HepG2 (cell line): Measurements from ENCODE around the gene FBF1. TPM values are rescaled to one million over a fixed set of nuclear protein-coding genes. Genes with fewer than 3 reads are reported as not detected.

Experiments
- ARNT2 ChIP-seq: sonication (generic); formaldehyde crosslinking; IDR thresholded peaks from 2 replicates; pipeline ENCODE4 v1.8.0; 2022; ENCODE audit warnings: mild to moderate bottlenecking, low read depth, missing genetic modification reagents, moderate library complexity
- CBX1 ChIP-seq: IDR thresholded peaks from one replicate; pipeline ENCODE4 v1.6.1; 2016; ENCODE audit warnings: antibody characterized with exemption, low read depth
- DDIT3 ChIP-seq: sonication (generic); formaldehyde crosslinking; IDR thresholded peaks from 2 replicates; pipeline ENCODE4 v1.4.0; 2020; ENCODE audit warnings: mild to moderate bottlenecking, missing genetic modification reagents
- HES4 ChIP-seq: sonication (generic); formaldehyde crosslinking; IDR thresholded peaks from 2 replicates; pipeline ENCODE4 v1.9.0; 2021; ENCODE audit warnings: mild to moderate bottlenecking, missing genetic modification reagents, borderline replicate concordance
- HMGA1 ChIP-seq: sonication (generic); formaldehyde crosslinking; conservative IDR thresholded peaks from 2 replicates; pipeline ENCODE4 v1.4.0; 2020; ENCODE audit warnings: missing genetic modification reagents
- MTA3 ChIP-seq: sonication (generic); formaldehyde crosslinking; IDR thresholded peaks from 2 replicates; pipeline ENCODE4 v1.4.0; 2020; ENCODE audit warnings: missing genetic modification reagents
- MXD4 ChIP-seq: IDR thresholded peaks from 2 replicates; pipeline ENCODE4 v1.6.1; 2016; ENCODE audit warnings: mild to moderate bottlenecking, missing biosample characterization, missing genetic modification reagents
- NFE2L2 ChIP-seq: fragments of 150-350 bp; IDR thresholded peaks from 2 replicates; pipeline ENCODE4 v1.6.1; 2014; ENCODE audit warnings: low read length
- SCMH1 ChIP-seq: sonication (generic); formaldehyde crosslinking; IDR thresholded peaks from 2 replicates; pipeline ENCODE4 v1.9.0; 2021; ENCODE audit warnings: missing genetic modification reagents, mild to moderate bottlenecking, borderline replicate concordance
- TFE3 ChIP-seq: IDR thresholded peaks from 2 replicates; pipeline ENCODE4 v1.6.1; 2016
- THAP7 ChIP-seq: sonication (generic); formaldehyde crosslinking; IDR thresholded peaks from 2 replicates; pipeline ENCODE4 v1.8.1; 2023; ENCODE audit warnings: mild to moderate bottlenecking, missing genetic modification reagents
- ZNF207 ChIP-seq: fragments of 450-650 bp; IDR thresholded peaks from 2 replicates; pipeline ENCODE4 v1.6.1; 2016; ENCODE audit warnings: antibody characterized with exemption, borderline replicate concordance
- ZNF383 ChIP-seq: sonication (generic); formaldehyde crosslinking; IDR thresholded peaks from 2 replicates; pipeline ENCODE4 v1.4.0; 2020; ENCODE audit warnings: missing genetic modification reagents, mild to moderate bottlenecking, borderline replicate concordance
- ZNF430 ChIP-seq: sonication (generic); formaldehyde crosslinking; IDR thresholded peaks from 2 replicates; pipeline ENCODE4 v1.9.0; 2021; ENCODE audit warnings: mild to moderate bottlenecking, missing genetic modification reagents
- ZNF558 ChIP-seq: sonication (generic); formaldehyde crosslinking; IDR thresholded peaks from 2 replicates; pipeline ENCODE4 v1.9.0; 2022; ENCODE audit warnings: mild to moderate bottlenecking, missing genetic modification reagents, borderline replicate concordance
- ZNF629 ChIP-seq: sonication (generic); formaldehyde crosslinking; conservative IDR thresholded peaks from 2 replicates; pipeline ENCODE4 v1.5.0; 2020; ENCODE audit warnings: missing genetic modification reagents
- ZZZ3 ChIP-seq: sonication (generic); formaldehyde crosslinking; IDR thresholded peaks from 2 replicates; pipeline ENCODE4 v1.4.0; 2020; ENCODE audit warnings: missing genetic modification reagents, mild to moderate bottlenecking, borderline replicate concordance
- polyA plus RNA-seq, 8 experiments: library from polyadenylated mRNA; depleted of rRNA in 3 of 8; stranded (reverse) in 7 of 8; unstranded in 1 of 8; fragments of >200 nt; fragmentation: Illumina TruSeq in 4 of 8; extraction: Trizol in 4 of 8; gene quantifications; 2 replicates each; pipeline versions ENCODE4 v1.2.1 to v1.2.3, GENCODE V29; 2011 to 2016; ENCODE audit warnings: low read depth in 4 of 8, missing spikeins in 1 of 8, mixed read lengths in 1 of 8; ENCODE audit not compliant: insufficient read depth in 1 of 8
- total RNA-seq, 5 experiments: library from RNA; depleted of rRNA; stranded (reverse); fragments of >200 nt; fragmentation: Illumina TruSeq; extraction: Trizol; gene quantifications; 2 replicates each; pipeline ENCODE4 v1.2.3, GENCODE V29; 2016; ENCODE audit warnings: low read depth in 1 of 5
- TF ChIP-seq, protein P1 (sequence below): sonication (generic); formaldehyde crosslinking; IDR thresholded peaks from 2 replicates; pipeline ENCODE4 v1.4.0; 2020; ENCODE audit warnings: mild to moderate bottlenecking, low read depth, missing genetic modification reagents
- TF ChIP-seq, protein P2 (sequence below): sonication (generic); formaldehyde crosslinking; IDR thresholded peaks from 2 replicates; pipeline ENCODE4 v1.4.0; 2020; ENCODE audit warnings: low read depth, mild to moderate bottlenecking, missing genetic modification reagents
- TF ChIP-seq, protein P3 (sequence below): sonication (generic); formaldehyde crosslinking; IDR thresholded peaks from 2 replicates; pipeline ENCODE4 v1.4.0; 2020; ENCODE audit warnings: missing genetic modification reagents

Gene FBF1
- total and polyA plus RNA-seq, 2 of the 13 experiments (the other 11 are each of a cell fraction or from before 2014, with no cell fraction given), result 2.4 to 8.1 TPM

- TF ChIP-seq TFE3 (CRISPR knock-in tag) (peak; percentile 65; the same call in 1 of the 2 replicates), ZNF558 (CRISPR knock-in tag) (no peak), ZZZ3 (CRISPR knock-in tag) (peak; percentile 78; the same call in 1 of the 2 replicates), NFE2L2 (no peak), ARNT2 (no peak), CBX1 (no peak), ZNF430 (peak; percentile 48; the same call in 1 of the 2 replicates), ZNF207 (no peak), MXD4 (CRISPR knock-in tag) (0 out of 2 replicates have a peak, but pooled peaks have one; percentile 40), SCMH1 (CRISPR knock-in tag) (no peak), THAP7 (CRISPR knock-in tag) (peak; percentile 71; the same call in 1 of the 2 replicates), HMGA1 (CRISPR knock-in tag) (no peak), MTA3 (CRISPR knock-in tag) (no peak), DDIT3 (CRISPR knock-in tag) (no peak), ZNF383 (CRISPR knock-in tag) (no peak), HES4 (no peak), ZNF629 (CRISPR knock-in tag) (peak; percentile 60)
- TF ChIP-seq, protein P1, sequence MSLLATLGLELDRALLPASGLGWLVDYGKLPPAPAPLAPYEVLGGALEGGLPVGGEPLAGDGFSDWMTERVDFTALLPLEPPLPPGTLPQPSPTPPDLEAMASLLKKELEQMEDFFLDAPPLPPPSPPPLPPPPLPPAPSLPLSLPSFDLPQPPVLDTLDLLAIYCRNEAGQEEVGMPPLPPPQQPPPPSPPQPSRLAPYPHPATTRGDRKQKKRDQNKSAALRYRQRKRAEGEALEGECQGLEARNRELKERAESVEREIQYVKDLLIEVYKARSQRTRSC (CRISPR knock-in tag), result no peak
- TF ChIP-seq, protein P2, sequence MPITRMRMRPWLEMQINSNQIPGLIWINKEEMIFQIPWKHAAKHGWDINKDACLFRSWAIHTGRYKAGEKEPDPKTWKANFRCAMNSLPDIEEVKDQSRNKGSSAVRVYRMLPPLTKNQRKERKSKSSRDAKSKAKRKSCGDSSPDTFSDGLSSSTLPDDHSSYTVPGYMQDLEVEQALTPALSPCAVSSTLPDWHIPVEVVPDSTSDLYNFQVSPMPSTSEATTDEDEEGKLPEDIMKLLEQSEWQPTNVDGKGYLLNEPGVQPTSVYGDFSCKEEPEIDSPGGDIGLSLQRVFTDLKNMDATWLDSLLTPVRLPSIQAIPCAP (CRISPR knock-in tag), result no peak
- TF ChIP-seq, protein P3, sequence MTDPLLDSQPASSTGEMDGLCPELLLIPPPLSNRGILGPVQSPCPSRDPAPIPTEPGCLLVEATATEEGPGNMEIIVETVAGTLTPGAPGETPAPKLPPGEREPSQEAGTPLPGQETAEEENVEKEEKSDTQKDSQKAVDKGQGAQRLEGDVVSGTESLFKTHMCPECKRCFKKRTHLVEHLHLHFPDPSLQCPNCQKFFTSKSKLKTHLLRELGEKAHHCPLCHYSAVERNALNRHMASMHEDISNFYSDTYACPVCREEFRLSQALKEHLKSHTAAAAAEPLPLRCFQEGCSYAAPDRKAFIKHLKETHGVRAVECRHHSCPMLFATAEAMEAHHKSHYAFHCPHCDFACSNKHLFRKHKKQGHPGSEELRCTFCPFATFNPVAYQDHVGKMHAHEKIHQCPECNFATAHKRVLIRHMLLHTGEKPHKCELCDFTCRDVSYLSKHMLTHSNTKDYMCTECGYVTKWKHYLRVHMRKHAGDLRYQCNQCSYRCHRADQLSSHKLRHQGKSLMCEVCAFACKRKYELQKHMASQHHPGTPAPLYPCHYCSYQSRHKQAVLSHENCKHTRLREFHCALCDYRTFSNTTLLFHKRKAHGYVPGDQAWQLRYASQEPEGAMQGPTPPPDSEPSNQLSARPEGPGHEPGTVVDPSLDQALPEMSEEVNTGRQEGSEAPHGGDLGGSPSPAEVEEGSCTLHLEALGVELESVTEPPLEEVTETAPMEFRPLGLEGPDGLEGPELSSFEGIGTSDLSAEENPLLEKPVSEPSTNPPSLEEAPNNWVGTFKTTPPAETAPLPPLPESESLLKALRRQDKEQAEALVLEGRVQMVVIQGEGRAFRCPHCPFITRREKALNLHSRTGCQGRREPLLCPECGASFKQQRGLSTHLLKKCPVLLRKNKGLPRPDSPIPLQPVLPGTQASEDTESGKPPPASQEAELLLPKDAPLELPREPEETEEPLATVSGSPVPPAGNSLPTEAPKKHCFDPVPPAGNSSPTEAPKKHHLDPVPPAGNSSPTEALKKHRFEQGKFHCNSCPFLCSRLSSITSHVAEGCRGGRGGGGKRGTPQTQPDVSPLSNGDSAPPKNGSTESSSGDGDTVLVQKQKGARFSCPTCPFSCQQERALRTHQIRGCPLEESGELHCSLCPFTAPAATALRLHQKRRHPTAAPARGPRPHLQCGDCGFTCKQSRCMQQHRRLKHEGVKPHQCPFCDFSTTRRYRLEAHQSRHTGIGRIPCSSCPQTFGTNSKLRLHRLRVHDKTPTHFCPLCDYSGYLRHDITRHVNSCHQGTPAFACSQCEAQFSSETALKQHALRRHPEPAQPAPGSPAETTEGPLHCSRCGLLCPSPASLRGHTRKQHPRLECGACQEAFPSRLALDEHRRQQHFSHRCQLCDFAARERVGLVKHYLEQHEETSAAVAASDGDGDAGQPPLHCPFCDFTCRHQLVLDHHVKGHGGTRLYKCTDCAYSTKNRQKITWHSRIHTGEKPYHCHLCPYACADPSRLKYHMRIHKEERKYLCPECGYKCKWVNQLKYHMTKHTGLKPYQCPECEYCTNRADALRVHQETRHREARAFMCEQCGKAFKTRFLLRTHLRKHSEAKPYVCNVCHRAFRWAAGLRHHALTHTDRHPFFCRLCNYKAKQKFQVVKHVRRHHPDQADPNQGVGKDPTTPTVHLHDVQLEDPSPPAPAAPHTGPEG, result no peak
Measured at GRCh38 chr17:75892556-75893224, 48.2 kb downstream of the FBF1 start (continued).
